SK-N-SH treated with all-trans-retinoic acid at 6 μM for 48 hours (cell line): Measurements from ENCODE around the gene GLIS1.

Source experiments
- ATAC-seq: fragments of 200-7000 bp; cut with Tn5 transposase; 3 replicates; pipeline ENCODE4 v1.9.1; 2020; ENCODE audit warnings: mild to moderate bottlenecking, moderate library complexity
- ARNTL ChIP-seq: fragments of 450-650 bp; formaldehyde crosslinking; IDR thresholded peaks from 2 replicates; pipeline ENCODE4 v1.5.0; 2020; ENCODE audit warnings: low read depth, mild to moderate bottlenecking, moderate library complexity, borderline replicate concordance
- BACH2 ChIP-seq: fragments of 250-450 bp; sonication (Bioruptor Pico); IDR thresholded peaks from 2 replicates; pipeline ENCODE4 v1.9.0; 2021; ENCODE audit warnings: mild to moderate bottlenecking, borderline replicate concordance
- CSDC2 ChIP-seq: fragments of 250-450 bp; sonication (Bioruptor Pico); IDR thresholded peaks from 2 replicates; pipeline ENCODE4 v1.5.0; 2020; ENCODE audit warnings: mild to moderate bottlenecking, moderate library complexity
- CSRNP3 ChIP-seq: fragments of 250-450 bp; sonication (Bioruptor Pico); IDR thresholded peaks from 2 replicates; pipeline ENCODE4 v1.5.1; 2021; ENCODE audit warnings: mild to moderate bottlenecking, moderate library complexity
- ESRRG ChIP-seq: fragments of 250-450 bp; sonication (Bioruptor Pico); IDR thresholded peaks from 2 replicates; pipeline ENCODE4 v1.6.1; 2021; ENCODE audit warnings: mild to moderate bottlenecking
- GLIS3 ChIP-seq: fragments of 250-450 bp; sonication (Bioruptor Pico); IDR thresholded peaks from 2 replicates; pipeline ENCODE4 v1.5.0; 2020; ENCODE audit warnings: mild to moderate bottlenecking, moderate library complexity
- OSR1 ChIP-seq: fragments of 250-450 bp; sonication (Bioruptor Pico); IDR thresholded peaks from 2 replicates; pipeline ENCODE4 v1.8.0; 2022; ENCODE audit warnings: moderate library complexity, mild to moderate bottlenecking, inconsistent platforms
- PPARA ChIP-seq: fragments of 250-450 bp; sonication (Bioruptor Pico); IDR thresholded peaks from 2 replicates; pipeline ENCODE4 v1.5.0; 2020; ENCODE audit warnings: mild to moderate bottlenecking, borderline replicate concordance
- RARB ChIP-seq: fragments of 250-450 bp; sonication (Bioruptor Pico); IDR thresholded peaks from 2 replicates; pipeline ENCODE4 v1.8.0; 2021; ENCODE audit warnings: mild to moderate bottlenecking, moderate library complexity
- SNAI2 ChIP-seq: fragments of 250-450 bp; sonication (Bioruptor Pico); IDR thresholded peaks from 2 replicates; pipeline ENCODE4 v1.5.0; 2020; ENCODE audit warnings: mild to moderate bottlenecking, moderate library complexity
- TOX ChIP-seq: fragments of 250-450 bp; sonication (Bioruptor Pico); IDR thresholded peaks from 2 replicates; pipeline ENCODE4 v1.8.0; 2021; ENCODE audit warnings: mild to moderate bottlenecking, moderate library complexity, borderline replicate concordance
- ZC3H10 ChIP-seq: fragments of 250-450 bp; sonication (Bioruptor Pico); IDR thresholded peaks from 2 replicates; pipeline ENCODE4 v1.5.1; 2021; ENCODE audit warnings: mild to moderate bottlenecking, moderate library complexity
- ZFP3 ChIP-seq: fragments of 250-450 bp; sonication (Bioruptor Pico); IDR thresholded peaks from 2 replicates; pipeline ENCODE4 v1.5.0; 2020; ENCODE audit warnings: mild to moderate bottlenecking, moderate library complexity
- ZFP30 ChIP-seq: fragments of 450-650 bp; formaldehyde crosslinking; IDR thresholded peaks from 2 replicates; pipeline ENCODE4 v1.5.0; 2022; ENCODE audit warnings: mild to moderate bottlenecking, moderate library complexity
- ZNF565 ChIP-seq: fragments of 450-650 bp; formaldehyde crosslinking; conservative IDR thresholded peaks from 2 replicates; pipeline ENCODE4 v1.5.0; 2020; ENCODE audit warnings: low read depth, mild to moderate bottlenecking, moderate library complexity
- ZNF70 ChIP-seq: fragments of 450-650 bp; formaldehyde crosslinking; IDR thresholded peaks from 2 replicates; pipeline ENCODE4 v1.5.0; 2020; ENCODE audit warnings: mild to moderate bottlenecking, moderate library complexity
- ZNF8 ChIP-seq: fragments of 450-650 bp; formaldehyde crosslinking; IDR thresholded peaks from 2 replicates; pipeline ENCODE4 v1.5.0; 2020; ENCODE audit warnings: mild to moderate bottlenecking, moderate library complexity
- TF ChIP-seq, protein P1 (sequence below): fragments of 250-450 bp; sonication (Bioruptor Pico); IDR thresholded peaks from 2 replicates; pipeline ENCODE4 v1.5.1; 2020; ENCODE audit warnings: low read depth, mild to moderate bottlenecking, moderate library complexity
- TF ChIP-seq, protein P2 (sequence below): fragments of 250-450 bp; sonication (Bioruptor Pico); IDR thresholded peaks from 2 replicates; pipeline ENCODE4 v1.8.0; 2020; ENCODE audit warnings: mild to moderate bottlenecking, moderate library complexity, borderline replicate concordance
- TF ChIP-seq, protein P3 (sequence below): fragments of 250-450 bp; sonication (Bioruptor Pico); IDR thresholded peaks from 2 replicates; pipeline ENCODE4 v1.5.0; 2020; ENCODE audit warnings: mild to moderate bottlenecking, moderate library complexity

The GLIS1 gene

GRCh38 chr1:53543130-53543777, 195.7 kb downstream of the GLIS1 start (continued):
- TF ChIP-seq, protein P1, sequence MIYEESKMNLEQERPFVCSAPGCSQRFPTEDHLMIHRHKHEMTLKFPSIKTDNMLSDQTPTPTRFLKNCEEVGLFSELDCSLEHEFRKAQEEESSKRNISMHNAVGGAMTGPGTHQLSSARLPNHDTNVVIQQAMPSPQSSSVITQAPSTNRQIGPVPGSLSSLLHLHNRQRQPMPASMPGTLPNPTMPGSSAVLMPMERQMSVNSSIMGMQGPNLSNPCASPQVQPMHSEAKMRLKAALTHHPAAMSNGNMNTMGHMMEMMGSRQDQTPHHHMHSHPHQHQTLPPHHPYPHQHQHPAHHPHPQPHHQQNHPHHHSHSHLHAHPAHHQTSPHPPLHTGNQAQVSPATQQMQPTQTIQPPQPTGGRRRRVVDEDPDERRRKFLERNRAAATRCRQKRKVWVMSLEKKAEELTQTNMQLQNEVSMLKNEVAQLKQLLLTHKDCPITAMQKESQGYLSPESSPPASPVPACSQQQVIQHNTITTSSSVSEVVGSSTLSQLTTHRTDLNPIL (CRISPR knock-in tag), result no peak
- no peak for TF ChIP-seq ARNTL (CRISPR knock-in tag)
- no peak for TF ChIP-seq ZNF8 (CRISPR knock-in tag)
- TF ChIP-seq ESRRG (CRISPR knock-in tag), result no peak
- TF ChIP-seq BACH2, result no peak
- TF ChIP-seq ZFP3 (CRISPR knock-in tag), result no peak
- no peak for TF ChIP-seq ZNF70

DNA sequence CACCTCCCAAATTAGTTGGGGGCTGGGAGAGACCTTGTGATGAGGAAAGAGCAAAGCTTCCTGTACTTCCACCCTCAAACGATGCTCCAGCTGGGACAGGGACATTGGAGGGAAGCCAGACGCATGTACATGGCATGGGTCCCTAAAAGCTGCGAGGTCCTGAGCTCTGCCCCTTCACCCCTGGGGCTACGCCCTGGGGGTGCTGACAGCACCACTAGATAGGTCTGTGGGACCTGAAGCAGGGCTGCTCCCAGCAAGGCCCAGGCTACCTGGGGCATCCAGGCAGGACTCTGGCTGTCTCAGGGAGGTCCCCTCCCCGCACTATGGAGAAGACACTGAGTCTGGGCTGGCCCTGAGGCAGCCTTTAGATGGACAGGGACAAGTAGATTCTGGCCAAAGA, 196.4 kb downstream of the GLIS1 start:
- peak; percentile 6 for ATAC-seq
- TF ChIP-seq ESRRG (CRISPR knock-in tag), result no peak
- no peak for TF ChIP-seq ARNTL (CRISPR knock-in tag)
- TF ChIP-seq ZNF565, result no peak
- no peak for TF ChIP-seq BACH2
- TF ChIP-seq, protein P1 (CRISPR knock-in tag), result no peak
- TF ChIP-seq PPARA (CRISPR knock-in tag), result no peak
- TF ChIP-seq OSR1 (CRISPR knock-in tag), result no peak
- TF ChIP-seq, protein P2, sequence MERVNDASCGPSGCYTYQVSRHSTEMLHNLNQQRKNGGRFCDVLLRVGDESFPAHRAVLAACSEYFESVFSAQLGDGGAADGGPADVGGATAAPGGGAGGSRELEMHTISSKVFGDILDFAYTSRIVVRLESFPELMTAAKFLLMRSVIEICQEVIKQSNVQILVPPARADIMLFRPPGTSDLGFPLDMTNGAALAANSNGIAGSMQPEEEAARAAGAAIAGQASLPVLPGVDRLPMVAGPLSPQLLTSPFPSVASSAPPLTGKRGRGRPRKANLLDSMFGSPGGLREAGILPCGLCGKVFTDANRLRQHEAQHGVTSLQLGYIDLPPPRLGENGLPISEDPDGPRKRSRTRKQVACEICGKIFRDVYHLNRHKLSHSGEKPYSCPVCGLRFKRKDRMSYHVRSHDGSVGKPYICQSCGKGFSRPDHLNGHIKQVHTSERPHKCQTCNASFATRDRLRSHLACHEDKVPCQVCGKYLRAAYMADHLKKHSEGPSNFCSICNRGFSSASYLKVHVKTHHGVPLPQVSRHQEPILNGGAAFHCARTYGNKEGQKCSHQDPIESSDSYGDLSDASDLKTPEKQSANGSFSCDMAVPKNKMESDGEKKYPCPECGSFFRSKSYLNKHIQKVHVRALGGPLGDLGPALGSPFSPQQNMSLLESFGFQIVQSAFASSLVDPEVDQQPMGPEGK (CRISPR knock-in tag), result no peak
- TF ChIP-seq SNAI2 (CRISPR knock-in tag), result no peak
- no peak for TF ChIP-seq ZNF8 (CRISPR knock-in tag)
- no peak for TF ChIP-seq TOX (CRISPR knock-in tag)
- TF ChIP-seq ZC3H10 (CRISPR knock-in tag), result no peak
- TF ChIP-seq GLIS3 (CRISPR knock-in tag), result no peak
- TF ChIP-seq CSDC2, result no peak
- no peak for TF ChIP-seq ZFP30
- TF ChIP-seq CSRNP3, result no peak
- TF ChIP-seq, protein P3, sequence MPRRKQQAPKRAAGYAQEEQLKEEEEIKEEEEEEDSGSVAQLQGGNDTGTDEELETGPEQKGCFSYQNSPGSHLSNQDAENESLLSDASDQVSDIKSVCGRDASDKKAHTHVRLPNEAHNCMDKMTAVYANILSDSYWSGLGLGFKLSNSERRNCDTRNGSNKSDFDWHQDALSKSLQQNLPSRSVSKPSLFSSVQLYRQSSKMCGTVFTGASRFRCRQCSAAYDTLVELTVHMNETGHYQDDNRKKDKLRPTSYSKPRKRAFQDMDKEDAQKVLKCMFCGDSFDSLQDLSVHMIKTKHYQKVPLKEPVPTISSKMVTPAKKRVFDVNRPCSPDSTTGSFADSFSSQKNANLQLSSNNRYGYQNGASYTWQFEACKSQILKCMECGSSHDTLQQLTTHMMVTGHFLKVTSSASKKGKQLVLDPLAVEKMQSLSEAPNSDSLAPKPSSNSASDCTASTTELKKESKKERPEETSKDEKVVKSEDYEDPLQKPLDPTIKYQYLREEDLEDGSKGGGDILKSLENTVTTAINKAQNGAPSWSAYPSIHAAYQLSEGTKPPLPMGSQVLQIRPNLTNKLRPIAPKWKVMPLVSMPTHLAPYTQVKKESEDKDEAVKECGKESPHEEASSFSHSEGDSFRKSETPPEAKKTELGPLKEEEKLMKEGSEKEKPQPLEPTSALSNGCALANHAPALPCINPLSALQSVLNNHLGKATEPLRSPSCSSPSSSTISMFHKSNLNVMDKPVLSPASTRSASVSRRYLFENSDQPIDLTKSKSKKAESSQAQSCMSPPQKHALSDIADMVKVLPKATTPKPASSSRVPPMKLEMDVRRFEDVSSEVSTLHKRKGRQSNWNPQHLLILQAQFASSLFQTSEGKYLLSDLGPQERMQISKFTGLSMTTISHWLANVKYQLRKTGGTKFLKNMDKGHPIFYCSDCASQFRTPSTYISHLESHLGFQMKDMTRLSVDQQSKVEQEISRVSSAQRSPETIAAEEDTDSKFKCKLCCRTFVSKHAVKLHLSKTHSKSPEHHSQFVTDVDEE (CRISPR knock-in tag), result no peak

- peak; percentile 69 for ATAC-seq
- TF ChIP-seq TOX (CRISPR knock-in tag), result no peak
- no peak for TF ChIP-seq ESRRG (CRISPR knock-in tag)
- no peak for TF ChIP-seq OSR1 (CRISPR knock-in tag)
- no peak for TF ChIP-seq RARB
- no peak for TF ChIP-seq BACH2
- TF ChIP-seq SNAI2 (CRISPR knock-in tag), result no peak
- TF ChIP-seq, protein P3 (CRISPR knock-in tag), result no peak
- TF ChIP-seq ZNF8 (CRISPR knock-in tag), result no peak
- TF ChIP-seq, protein P1 (CRISPR knock-in tag), result no peak
- no peak for TF ChIP-seq CSDC2
- TF ChIP-seq, protein P2 (CRISPR knock-in tag), result no peak
Measured at GRCh38 chr1:53541761-53542550, 197.0 kb downstream of the GLIS1 start.
